Endothelial cell of umbilical vein (primary cell): ENCODE measurements around the gene SIPA1L3. TPM values are rescaled to one million over a fixed set of nuclear protein-coding genes. Genes with fewer than 3 reads are reported as not detected.

Source experiments
- BruUV-seq: library from RNA; stranded (reverse); fragments of 400-500 nt; replicated peaks from 2 replicates; lab custom pipeline; 2021; lab: Mats Ljungman, UMichigan
- CTCF ChIA-PET: fragments of 300-600, 350-600 bp; sonication (Branson Sonifier 250); formaldehyde crosslinking; loops from one replicate; lab custom pipeline; 2021; ENCODE audit warnings: antibody characterized with exemption, inconsistent platforms; lab: Charles Lee
- POLR2A ChIA-PET: fragments of 300-600, 350-600 bp; sonication (Branson Sonifier 250); formaldehyde crosslinking; loops from one replicate; lab custom pipeline; 2021; ENCODE audit warnings: antibody characterized with exemption, inconsistent platforms; lab: Charles Lee
- DNase-seq: peaks from one replicate; pipeline ENCODE4 v3.0.0-alpha.2; 2011; ENCODE audit warnings: low read depth, low spot score
- FAIRE-seq: peaks from 2 replicates; lab custom pipeline; 2011; peaks lifted over from hg19 to GRCh38; lab: Jason Lieb, UNC
- H2AFZ ChIP-seq: 2 replicates; pipeline ENCODE4 v1.6.0; 2012; ENCODE audit warnings: low read depth, low read length, control low read depth, inconsistent platforms
- H3K27ac ChIP-seq: 2 replicates; pipeline ENCODE4 v1.5.1; 2011; ENCODE audit warnings: low read depth, mild to moderate bottlenecking, control low read depth, low read length, moderate library complexity; ENCODE audit not compliant: insufficient read depth
- H3K27me3 ChIP-seq, 2 experiments: 2 replicates each; pipeline versions ENCODE4 v1.6.0 to v1.6.1; 2011; ENCODE audit warnings: low read length in 2 of 2, mixed read lengths in 1 of 2; ENCODE audit not compliant: control insufficient read depth in 2 of 2, insufficient read depth in 2 of 2
- H3K36me3 ChIP-seq, 2 experiments: 2 replicates in 1 of 2; 3 replicates in 1 of 2; pipeline ENCODE4 v1.5.1; 2011; ENCODE audit warnings: low read length in 2 of 2, mild to moderate bottlenecking in 1 of 2, moderate library complexity in 1 of 2; ENCODE audit not compliant: control insufficient read depth in 2 of 2, insufficient read depth in 2 of 2; ENCODE audit errors: extremely low read depth in 1 of 2
- H3K4me1 ChIP-seq: 3 replicates; pipeline ENCODE4 v1.5.1; 2011; ENCODE audit warnings: mild to moderate bottlenecking, low read length; ENCODE audit not compliant: control insufficient read depth, insufficient read depth; ENCODE audit errors: extremely low read depth
- H3K4me2 ChIP-seq: 2 replicates; pipeline ENCODE4 v1.6.1; 2011; ENCODE audit warnings: low read length, control low read depth, mixed read lengths; ENCODE audit not compliant: insufficient read depth
- H3K4me3 ChIP-seq, 3 experiments: fragments of 200-600 bp in 1 of 3; sonication (generic), shearing (Covaris generic) in 1 of 3; replicated peaks in 1 of 3; 2 replicates each; pipeline ENCODE4 v1.5.1; 2011 to 2016; ENCODE audit warnings: control low read depth in 3 of 3, low read length in 3 of 3, mild to moderate bottlenecking in 2 of 3, inconsistent platforms in 1 of 3, low read depth in 1 of 3, moderate library complexity in 1 of 3; ENCODE audit not compliant: insufficient read depth in 1 of 3
- H3K79me2 ChIP-seq: 2 replicates; pipeline ENCODE4 v1.6.0; 2012; ENCODE audit warnings: low read length, inconsistent platforms; ENCODE audit not compliant: control insufficient read depth, insufficient read depth
- H3K9ac ChIP-seq: replicated peaks from 2 replicates; pipeline ENCODE3; 2011; ENCODE audit warnings: low read length, control low read depth; ENCODE audit not compliant: insufficient read depth; ENCODE audit errors: extremely low read depth
- H3K9me1 ChIP-seq: replicated peaks from 3 replicates; pipeline ENCODE4 v1.6.0; 2011; ENCODE audit warnings: mild to moderate bottlenecking, low read length; ENCODE audit not compliant: control insufficient read depth, insufficient read depth; ENCODE audit errors: extremely low read depth
- H3K9me3 ChIP-seq: replicated peaks from 2 replicates; pipeline ENCODE4 v1.5.1; 2012; ENCODE audit warnings: low read length, inconsistent platforms; ENCODE audit not compliant: control insufficient read depth, insufficient read depth
- H4K20me1 ChIP-seq: replicated peaks from 2 replicates; pipeline ENCODE3; 2011; ENCODE audit warnings: mild to moderate bottlenecking, low read length; ENCODE audit not compliant: control insufficient read depth, insufficient read depth; ENCODE audit errors: extremely low read depth
- CTCF ChIP-seq, 2 donors: IDR thresholded peaks; 1 replicate in 1 of 2; 2 replicates in 1 of 2; pipeline ENCODE4 v1.5.1; 2011; ENCODE audit warnings: low read length in 2 of 2, mild to moderate bottlenecking in 2 of 2, moderate library complexity in 2 of 2, control low read depth in 1 of 2, inconsistent platforms in 1 of 2, low read depth in 1 of 2; ENCODE audit not compliant: insufficient read depth in 1 of 2; ENCODE audit errors: extremely low read depth in 1 of 2
- EZH2 ChIP-seq: IDR thresholded peaks from 2 replicates; pipeline ENCODE4 v1.6.1; 2012; ENCODE audit warnings: borderline replicate concordance, low read depth, mild to moderate bottlenecking, moderate library complexity, low read length, inconsistent platforms; ENCODE audit not compliant: severe bottlenecking
- FOS ChIP-seq: IDR thresholded peaks from 2 replicates; pipeline ENCODE4 v1.6.1; 2011; ENCODE audit warnings: mild to moderate bottlenecking, low read length, moderate library complexity, borderline replicate concordance; ENCODE audit not compliant: insufficient read depth
- GATA2 ChIP-seq: IDR thresholded peaks from 2 replicates; pipeline ENCODE4 v1.7.0; 2011; ENCODE audit warnings: low read depth, mild to moderate bottlenecking, moderate library complexity, mixed read lengths, low read length; ENCODE audit not compliant: insufficient read length, insufficient read depth
- JUN ChIP-seq: IDR thresholded peaks from 2 replicates; pipeline ENCODE4 v1.6.1; 2011; ENCODE audit warnings: borderline replicate concordance, low read depth; ENCODE audit not compliant: insufficient read length, insufficient read depth
- MAX ChIP-seq: IDR thresholded peaks from 2 replicates; pipeline ENCODE4 v1.6.1; 2011; ENCODE audit not compliant: insufficient read depth, insufficient read length
- MYC ChIP-seq: IDR thresholded peaks from one replicate; pipeline ENCODE4 v1.6.1; 2011; ENCODE audit warnings: mild to moderate bottlenecking, low read depth, low read length
- POLR2A ChIP-seq: IDR thresholded peaks from 2 replicates; pipeline ENCODE4 v1.6.1; 2012; ENCODE audit warnings: low read depth, mild to moderate bottlenecking, control low read depth, low read length
- POLR2AphosphoS5 ChIP-seq: IDR thresholded peaks from 2 replicates; pipeline ENCODE4 v1.6.1; 2012; ENCODE audit warnings: low read depth, mild to moderate bottlenecking, control low read depth, low read length, moderate library complexity; ENCODE audit not compliant: insufficient read depth
- dilution Hi-C: fragments of 300-500 bp; cut with MboI; formaldehyde crosslinking; loops from one replicate; pipeline ENCODE4 v1.15.0; 2019; ENCODE audit warnings: low sequenced_read_pairs; ENCODE audit not compliant: extremely low pct_ligation_motif_present
- intact Hi-C: fragments of 100-400 bp; cut with micrococcal nuclease; formaldehyde crosslinking; loops from one replicate; pipeline ENCODE4 v1.10.0; 2022
- polyA plus RNA-seq, 4 experiments: library from polyadenylated mRNA; depleted of rRNA in 3 of 4; stranded (reverse) in 3 of 4; unstranded in 1 of 4; fragments of >200 nt; gene quantifications; 2 replicates each; pipeline versions ENCODE4 v1.2.1 to v1.2.3, GENCODE V29; 2011 to 2012; ENCODE audit warnings: missing spikeins in 1 of 4
- total RNA-seq: library from RNA; stranded (reverse); gene quantifications from 2 replicates; pipeline ENCODE4 v1.2.3, GENCODE V29; 2021

SIPA1L3 gene
- total and polyA plus RNA-seq, 2 donors (not counting 3 experiments of a cell fraction or from before 2014, with no cell fraction given): 14.2 to 47.2 TPM

- no peaks in the 10 kb centered on the region for H3K36me3 ChIP-seq
- dilution Hi-C loops (no loop called here), intact Hi-C loops (loop anchor here (1.0 kb wide), 1 partner anchor 58 kb away; no protein-coding TSS in a partner anchor)
- POLR2A ChIA-PET: no interaction called here
- TF ChIP-seq POLR2A: no peak
- peak; percentile 7 for TF ChIP-seq JUN
- TF ChIP-seq FOS: peak; percentile 21
- no peak for TF ChIP-seq POLR2AphosphoS5
- TF ChIP-seq MAX: no peak
- no peak for TF ChIP-seq CTCF (IDR thresholded peaks at IDR 0.05; ENCODE audit: extremely low read depth in 1 of 2, insufficient read depth in 1 of 2, low read depth in 1 of 2, low read length in 2 of 2)
- TF ChIP-seq GATA2: no peak
- no peak for TF ChIP-seq EZH2
- TF ChIP-seq MYC: no peak
- no peaks in the 10 kb centered on the region for H3K9me1 ChIP-seq
- CTCF ChIA-PET: interaction anchor here (4.5 kb wide), 1 partner anchor 159 kb away, joined by 26 read pairs; no protein-coding TSS in a partner anchor
- FAIRE-seq: peak; percentile 72
- DNase-seq: no peak
- peaks cover 22% of the 10 kb centered on the region for H3K4me1 ChIP-seq
- H3K9me3 ChIP-seq: no peaks in the 10 kb centered on the region
- no peak overlapping the region for H3K4me2 ChIP-seq
- H3K9ac ChIP-seq: no peak overlapping the region
- peaks cover 6% of the 10 kb centered on the region for H3K79me2 ChIP-seq
- no peak overlapping the region for H2AFZ ChIP-seq
- BruUV-seq: no TSS peak
- H3K27ac ChIP-seq: peak overlapping the region; percentile 42
- H3K4me3 ChIP-seq: no peak overlapping the region
- no peaks in the 10 kb centered on the region for H3K27me3 ChIP-seq
- no peaks in the 10 kb centered on the region for H4K20me1 ChIP-seq
Measured at GRCh38 chr19:38061294-38061693, 154.3 kb downstream of the SIPA1L3 start.
